Left ventricle myocardium inferior (tissue), 1 donor: ENCODE measurements around the gene MACROD1. TPM values are rescaled to one million over a fixed set of nuclear protein-coding genes. Genes with fewer than 3 reads are reported as not detected.

Source experiments
- DNase-seq: peaks from one replicate; pipeline ENCODE4 v3.0.0-alpha.2; 2020
- H3K27ac ChIP-seq: fragments of 200-600 bp; replicated peaks from 2 replicates; pipeline ENCODE4 v1.8.0; 2021
- H3K27me3 ChIP-seq: fragments of 200-600 bp; 2 replicates; pipeline ENCODE4 v1.8.0; 2021; ENCODE audit warnings: low read depth
- H3K36me3 ChIP-seq: fragments of 200-600 bp; 2 replicates; pipeline ENCODE4 v1.8.0; 2021
- H3K4me1 ChIP-seq: fragments of 200-600 bp; 2 replicates; pipeline ENCODE4 v1.8.0; 2021
- H3K4me3 ChIP-seq: fragments of 200-600 bp; 2 replicates; pipeline ENCODE4 v1.8.0; 2021; ENCODE audit warnings: mild to moderate bottlenecking, moderate library complexity
- H3K9me3 ChIP-seq: fragments of 200-600 bp; replicated peaks from 2 replicates; pipeline ENCODE4 v1.8.0; 2021
- intact Hi-C: fragments of 100-400 bp; cut with micrococcal nuclease; formaldehyde crosslinking; loops from one replicate; pipeline ENCODE4 v1.11.0; 2022
- total RNA-seq: library from RNA; stranded (reverse); fragmentation: NEBNext Ultra II Directional; extraction: Animal tissue kit (Norgen Biotek cat#: 25700); gene quantifications from one replicate; pipeline ENCODE4 v1.2.1, GENCODE V29; 2021
- TF ChIP-seq, protein P1 (sequence below): fragments of 200-600 bp; IDR thresholded peaks from 2 replicates; pipeline ENCODE4 v1.8.0; 2021; ENCODE audit warnings: antibody characterized with exemption, mild to moderate bottlenecking, borderline replicate concordance
- donor health status: DM: no; HTN: yes; CAD: no; lungs with severe emphysema.

MACROD1 gene
- total RNA-seq, 1 donor from 2014 or later = 127 TPM

DNA sequence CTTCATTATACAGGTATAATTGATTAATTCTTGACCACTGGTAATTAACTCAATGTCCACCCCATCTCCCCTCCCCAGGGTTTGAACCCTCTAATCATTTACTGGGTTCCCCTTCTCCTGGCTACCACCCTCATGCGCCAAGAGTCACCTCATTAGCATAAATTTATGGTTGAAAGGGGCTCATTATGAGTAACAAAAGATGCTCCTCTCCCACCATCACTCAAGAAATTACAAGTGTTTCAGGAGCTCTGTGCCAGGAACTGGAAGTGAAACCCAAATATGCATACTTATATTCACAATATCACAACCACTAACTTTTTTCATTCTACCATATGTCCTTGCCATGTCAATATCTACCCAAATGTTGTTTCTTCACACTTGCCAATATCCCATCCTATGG, 12.3 kb upstream of the MACROD1 start:
- no peak for DNase-seq

DNA sequence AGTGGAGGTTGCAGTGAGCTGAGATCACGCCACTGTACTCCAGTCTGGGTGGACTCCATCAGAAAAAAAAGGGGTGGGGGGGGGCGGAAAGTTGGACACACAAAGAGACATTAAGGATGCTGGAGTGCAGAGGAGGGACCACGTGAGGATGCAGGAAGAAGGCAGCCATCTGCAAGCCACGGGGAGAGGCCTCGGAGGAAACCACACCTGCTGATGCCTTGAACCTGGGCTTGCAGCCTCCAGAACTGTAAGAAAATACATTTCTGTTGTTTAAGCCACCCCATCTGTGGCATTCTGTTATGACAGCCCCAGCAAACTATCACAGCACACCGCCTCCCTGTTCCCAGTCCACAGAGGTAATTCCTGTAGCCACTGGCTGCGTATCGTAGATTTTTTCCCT, 10.8 kb upstream of the MACROD1 start:
- no peak for DNase-seq
- H3K4me1 ChIP-seq = peaks cover 19% of the 10 kb centered on the region
- H3K4me3 ChIP-seq = no peak overlapping the region
- no peak overlapping the region for H3K27ac ChIP-seq
- no peaks in the 10 kb centered on the region for H3K36me3 ChIP-seq
- TF ChIP-seq, protein P1, sequence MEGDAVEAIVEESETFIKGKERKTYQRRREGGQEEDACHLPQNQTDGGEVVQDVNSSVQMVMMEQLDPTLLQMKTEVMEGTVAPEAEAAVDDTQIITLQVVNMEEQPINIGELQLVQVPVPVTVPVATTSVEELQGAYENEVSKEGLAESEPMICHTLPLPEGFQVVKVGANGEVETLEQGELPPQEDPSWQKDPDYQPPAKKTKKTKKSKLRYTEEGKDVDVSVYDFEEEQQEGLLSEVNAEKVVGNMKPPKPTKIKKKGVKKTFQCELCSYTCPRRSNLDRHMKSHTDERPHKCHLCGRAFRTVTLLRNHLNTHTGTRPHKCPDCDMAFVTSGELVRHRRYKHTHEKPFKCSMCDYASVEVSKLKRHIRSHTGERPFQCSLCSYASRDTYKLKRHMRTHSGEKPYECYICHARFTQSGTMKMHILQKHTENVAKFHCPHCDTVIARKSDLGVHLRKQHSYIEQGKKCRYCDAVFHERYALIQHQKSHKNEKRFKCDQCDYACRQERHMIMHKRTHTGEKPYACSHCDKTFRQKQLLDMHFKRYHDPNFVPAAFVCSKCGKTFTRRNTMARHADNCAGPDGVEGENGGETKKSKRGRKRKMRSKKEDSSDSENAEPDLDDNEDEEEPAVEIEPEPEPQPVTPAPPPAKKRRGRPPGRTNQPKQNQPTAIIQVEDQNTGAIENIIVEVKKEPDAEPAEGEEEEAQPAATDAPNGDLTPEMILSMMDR = no peak
- peaks cover 7% of the 10 kb centered on the region for H3K9me3 ChIP-seq
- H3K27me3 ChIP-seq = no peaks in the 10 kb centered on the region
- intact Hi-C loops = no loop called here

More for the DNA sequence above, 12.3 kb upstream of the MACROD1 start:
- no peaks in the 10 kb centered on the region for H3K36me3 ChIP-seq
- no peak overlapping the region for H3K27ac ChIP-seq
- peaks cover 7% of the 10 kb centered on the region for H3K9me3 ChIP-seq
- intact Hi-C loops = no loop called here
- TF ChIP-seq, protein P1 = no peak
- H3K27me3 ChIP-seq = no peaks in the 10 kb centered on the region
- peaks cover 34% of the 10 kb centered on the region for H3K4me1 ChIP-seq
- H3K4me3 ChIP-seq = no peak overlapping the region

DNA sequence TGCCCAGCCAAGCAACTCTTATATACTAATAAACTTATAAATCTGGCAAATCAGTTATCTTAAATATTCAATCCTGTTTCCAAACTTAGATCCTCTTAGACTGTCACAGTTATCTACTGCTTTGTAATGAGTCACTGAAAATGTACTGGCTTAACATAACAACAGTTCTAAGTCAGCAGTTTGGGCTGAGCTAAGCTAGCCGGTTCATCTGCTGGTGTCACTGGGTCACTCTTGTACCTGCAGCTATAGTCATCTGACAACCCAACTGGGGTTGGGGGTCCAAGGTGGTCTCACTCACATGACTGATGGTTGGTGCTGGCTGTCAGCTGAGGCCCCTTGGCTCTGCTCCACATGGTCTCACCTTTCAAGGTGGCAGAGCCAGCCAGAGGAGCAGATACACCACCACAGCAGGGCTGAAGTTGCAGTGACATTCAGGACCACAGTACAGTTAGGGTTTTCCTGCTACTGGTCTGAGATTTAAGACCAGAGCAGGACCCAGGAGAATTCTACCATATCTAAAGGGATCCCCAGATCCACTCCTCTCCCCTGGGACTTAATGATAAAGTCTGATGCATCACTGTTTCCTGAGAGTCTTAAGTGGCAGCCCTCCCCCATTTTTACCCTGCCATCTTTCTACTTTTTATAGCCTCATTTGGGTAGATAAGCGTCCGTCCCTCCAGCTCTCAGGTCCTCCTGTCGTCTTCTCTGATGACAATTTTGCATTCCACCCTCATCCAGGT, 7.9 kb upstream of the MACROD1 start:
- no peaks in the 10 kb centered on the region for H3K36me3 ChIP-seq
- intact Hi-C loops = no loop called here
- no peak overlapping the region for H3K4me3 ChIP-seq
- TF ChIP-seq, protein P1 = no peak
- H3K9me3 ChIP-seq = peaks cover 7% of the 10 kb centered on the region
- no peak for DNase-seq
- no peak overlapping the region for H3K27ac ChIP-seq
- no peaks in the 10 kb centered on the region for H3K27me3 ChIP-seq
- H3K4me1 ChIP-seq = no peaks in the 10 kb centered on the region

DNA sequence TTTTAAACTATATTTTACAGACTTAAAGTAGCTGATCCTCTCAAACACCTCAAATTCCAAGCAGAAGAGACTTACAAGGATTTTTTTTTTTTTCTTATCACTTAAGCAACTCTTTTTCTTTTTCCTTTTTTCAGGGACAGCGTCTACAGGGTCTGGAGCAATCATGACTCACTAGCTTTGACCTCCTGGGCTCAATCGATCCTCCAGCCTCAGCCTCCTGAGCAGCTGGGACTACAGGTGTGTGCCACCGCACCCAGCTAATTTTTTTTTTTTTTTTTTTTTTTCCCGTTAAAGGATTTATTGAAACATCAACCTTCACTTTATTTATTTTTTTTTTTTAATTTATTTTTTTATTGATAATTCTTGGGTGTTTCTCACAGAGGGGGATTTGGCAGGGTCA, 4.5 kb upstream of the MACROD1 start:
- TF ChIP-seq, protein P1 = no peak
- H3K4me1 ChIP-seq = peaks cover 12% of the 10 kb centered on the region
- no peak for DNase-seq
- no peak overlapping the region for H3K27ac ChIP-seq
- no peak overlapping the region for H3K4me3 ChIP-seq
- peaks cover 7% of the 10 kb centered on the region for H3K9me3 ChIP-seq
- H3K36me3 ChIP-seq = no peaks in the 10 kb centered on the region
- H3K27me3 ChIP-seq = no peaks in the 10 kb centered on the region
- intact Hi-C loops = no loop called here

DNA sequence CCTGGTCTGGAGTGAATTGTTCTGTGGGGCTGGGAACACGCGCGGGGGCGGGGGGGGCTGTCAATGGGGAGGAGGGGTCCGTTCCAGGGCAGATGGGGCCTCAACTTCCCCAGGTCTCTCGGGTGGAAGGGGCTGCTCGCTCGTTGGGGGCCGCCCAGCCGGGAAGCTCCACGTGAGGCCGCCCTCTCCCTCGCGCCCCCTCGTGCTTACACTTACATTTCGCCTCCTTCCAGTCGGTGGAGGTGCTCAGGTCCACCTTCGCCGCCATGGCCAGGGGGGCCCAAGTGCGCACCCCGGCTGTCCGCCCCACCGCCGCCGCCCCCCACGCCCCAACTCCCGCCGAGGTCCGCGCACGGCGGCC, 452 bp downstream of the MACROD1 start:
- H3K4me1 ChIP-seq = peaks cover 34% of the 10 kb centered on the region
- TF ChIP-seq, protein P1 = no peak
- H3K9me3 ChIP-seq = no peaks in the 10 kb centered on the region
- intact Hi-C loops = no loop called here
- H3K27me3 ChIP-seq = no peaks in the 10 kb centered on the region
- peak overlapping the region; percentile 90 for H3K4me3 ChIP-seq
- H3K27ac ChIP-seq = peak overlapping the region; percentile 92
- H3K36me3 ChIP-seq = no peaks in the 10 kb centered on the region
- no peak for DNase-seq
